HL-60 (cell line): Measurements from ENCODE around the gene WASF1.

ENCODE experiments used
- DNase-seq, 2 experiments: peaks; one replicate each; pipeline ENCODE4 v3.0.0-alpha.2; 2010 to 2020; ENCODE audit warnings: low read depth in 1 of 2, low spot score in 1 of 2
- H3K27ac ChIP-seq: fragments of 250-450 bp; sonication (Bioruptor Pico); replicated peaks from 2 replicates; pipeline ENCODE4 v1.5.1; 2020; ENCODE audit warnings: mild to moderate bottlenecking, moderate library complexity
- H3K27me3 ChIP-seq: fragments of 250-450 bp; sonication (Bioruptor Pico); 2 replicates; pipeline ENCODE4 v1.5.1; 2021; ENCODE audit warnings: mild to moderate bottlenecking, moderate library complexity; ENCODE audit not compliant: insufficient read depth, poor library complexity, severe bottlenecking
- H3K4me3 ChIP-seq: replicated peaks from 2 replicates; pipeline ENCODE4 v1.5.1; 2011; ENCODE audit warnings: mild to moderate bottlenecking, control low read depth, low read length; ENCODE audit not compliant: insufficient read depth
- GABPA ChIP-seq: IDR thresholded peaks from 2 replicates; pipeline ENCODE4 v1.6.1; 2012; ENCODE audit warnings: low read depth
- POLR2AphosphoS5 ChIP-seq: IDR thresholded peaks from 2 replicates; pipeline ENCODE4 v1.6.1; 2012; ENCODE audit warnings: low read depth
- SPI1 ChIP-seq: IDR thresholded peaks from 2 replicates; pipeline ENCODE4 v1.6.1; 2012; ENCODE audit warnings: low read depth, mild to moderate bottlenecking, borderline replicate concordance
- TF ChIP-seq, protein P1 (sequence below): IDR thresholded peaks from 2 replicates; pipeline ENCODE4 v1.6.1; 2012; ENCODE audit warnings: low read depth; ENCODE audit not compliant: insufficient replicate concordance
- TF ChIP-seq, protein P2 (sequence below): IDR thresholded peaks from one replicate; pipeline ENCODE4 v1.5.1; 2011; ENCODE audit warnings: low read length, control low read depth, inconsistent platforms; ENCODE audit not compliant: insufficient read depth

Gene WASF1

GRCh38 chr6:110116258-110116657 is 63.2 kb downstream of the WASF1 start:
- TF ChIP-seq, protein P1, sequence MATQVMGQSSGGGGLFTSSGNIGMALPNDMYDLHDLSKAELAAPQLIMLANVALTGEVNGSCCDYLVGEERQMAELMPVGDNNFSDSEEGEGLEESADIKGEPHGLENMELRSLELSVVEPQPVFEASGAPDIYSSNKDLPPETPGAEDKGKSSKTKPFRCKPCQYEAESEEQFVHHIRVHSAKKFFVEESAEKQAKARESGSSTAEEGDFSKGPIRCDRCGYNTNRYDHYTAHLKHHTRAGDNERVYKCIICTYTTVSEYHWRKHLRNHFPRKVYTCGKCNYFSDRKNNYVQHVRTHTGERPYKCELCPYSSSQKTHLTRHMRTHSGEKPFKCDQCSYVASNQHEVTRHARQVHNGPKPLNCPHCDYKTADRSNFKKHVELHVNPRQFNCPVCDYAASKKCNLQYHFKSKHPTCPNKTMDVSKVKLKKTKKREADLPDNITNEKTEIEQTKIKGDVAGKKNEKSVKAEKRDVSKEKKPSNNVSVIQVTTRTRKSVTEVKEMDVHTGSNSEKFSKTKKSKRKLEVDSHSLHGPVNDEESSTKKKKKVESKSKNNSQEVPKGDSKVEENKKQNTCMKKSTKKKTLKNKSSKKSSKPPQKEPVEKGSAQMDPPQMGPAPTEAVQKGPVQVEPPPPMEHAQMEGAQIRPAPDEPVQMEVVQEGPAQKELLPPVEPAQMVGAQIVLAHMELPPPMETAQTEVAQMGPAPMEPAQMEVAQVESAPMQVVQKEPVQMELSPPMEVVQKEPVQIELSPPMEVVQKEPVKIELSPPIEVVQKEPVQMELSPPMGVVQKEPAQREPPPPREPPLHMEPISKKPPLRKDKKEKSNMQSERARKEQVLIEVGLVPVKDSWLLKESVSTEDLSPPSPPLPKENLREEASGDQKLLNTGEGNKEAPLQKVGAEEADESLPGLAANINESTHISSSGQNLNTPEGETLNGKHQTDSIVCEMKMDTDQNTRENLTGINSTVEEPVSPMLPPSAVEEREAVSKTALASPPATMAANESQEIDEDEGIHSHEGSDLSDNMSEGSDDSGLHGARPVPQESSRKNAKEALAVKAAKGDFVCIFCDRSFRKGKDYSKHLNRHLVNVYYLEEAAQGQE: no peak
- TF ChIP-seq, protein P2, sequence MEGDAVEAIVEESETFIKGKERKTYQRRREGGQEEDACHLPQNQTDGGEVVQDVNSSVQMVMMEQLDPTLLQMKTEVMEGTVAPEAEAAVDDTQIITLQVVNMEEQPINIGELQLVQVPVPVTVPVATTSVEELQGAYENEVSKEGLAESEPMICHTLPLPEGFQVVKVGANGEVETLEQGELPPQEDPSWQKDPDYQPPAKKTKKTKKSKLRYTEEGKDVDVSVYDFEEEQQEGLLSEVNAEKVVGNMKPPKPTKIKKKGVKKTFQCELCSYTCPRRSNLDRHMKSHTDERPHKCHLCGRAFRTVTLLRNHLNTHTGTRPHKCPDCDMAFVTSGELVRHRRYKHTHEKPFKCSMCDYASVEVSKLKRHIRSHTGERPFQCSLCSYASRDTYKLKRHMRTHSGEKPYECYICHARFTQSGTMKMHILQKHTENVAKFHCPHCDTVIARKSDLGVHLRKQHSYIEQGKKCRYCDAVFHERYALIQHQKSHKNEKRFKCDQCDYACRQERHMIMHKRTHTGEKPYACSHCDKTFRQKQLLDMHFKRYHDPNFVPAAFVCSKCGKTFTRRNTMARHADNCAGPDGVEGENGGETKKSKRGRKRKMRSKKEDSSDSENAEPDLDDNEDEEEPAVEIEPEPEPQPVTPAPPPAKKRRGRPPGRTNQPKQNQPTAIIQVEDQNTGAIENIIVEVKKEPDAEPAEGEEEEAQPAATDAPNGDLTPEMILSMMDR: no peak
- H3K27ac ChIP-seq: no peak overlapping the region
- no peak for DNase-seq
- no peak overlapping the region for H3K4me3 ChIP-seq
- H3K27me3 ChIP-seq: no peaks in the 10 kb centered on the region

DNA sequence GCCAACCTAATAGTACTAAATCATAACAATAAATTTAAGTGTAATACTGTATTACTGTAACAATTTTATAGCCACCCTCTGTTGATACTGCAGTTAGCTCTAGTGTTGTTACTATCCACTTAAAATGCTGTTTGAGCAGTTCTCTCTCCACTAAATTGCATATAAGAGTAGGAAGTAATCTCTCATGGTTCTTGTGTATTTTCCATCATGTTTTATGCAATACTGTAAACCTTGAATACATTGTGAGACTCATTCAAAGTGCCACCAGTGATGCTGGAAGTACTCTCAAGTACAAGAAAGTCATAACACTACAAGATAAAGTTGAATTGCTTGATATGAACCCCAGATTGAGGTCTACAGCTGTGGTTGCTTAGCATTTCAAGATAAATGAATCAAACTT is 65.5 kb downstream of the WASF1 start:
- Histone ChIP-seq H3K27me3 (no peaks in the 10 kb centered on the region), H3K27ac (no peak overlapping the region), H3K4me3 (no peak overlapping the region)
- no peak for DNase-seq
- no peak for TF ChIP-seq GABPA
- no peak for TF ChIP-seq POLR2AphosphoS5
- TF ChIP-seq SPI1: no peak

- Histone ChIP-seq H3K27me3 (no peaks in the 10 kb centered on the region), H3K4me3 (no peak overlapping the region), H3K27ac (no peak overlapping the region)
- DNase-seq: no peak
- no peak for TF ChIP-seq POLR2AphosphoS5
- TF ChIP-seq SPI1: no peak
- no peak for TF ChIP-seq GABPA
- TF ChIP-seq, protein P1: no peak
- TF ChIP-seq, protein P2: no peak
Observed at GRCh38 chr6:110105296-110105695, 74.2 kb downstream of the WASF1 start.

- Histone ChIP-seq H3K27ac (no peak overlapping the region), H3K4me3 (no peak overlapping the region), H3K27me3 (no peaks in the 10 kb centered on the region)
- DNase-seq: no peak
- TF ChIP-seq POLR2AphosphoS5 (no peak), GABPA (no peak), SPI1 (no peak)
- TF ChIP-seq, protein P2: no peak
- TF ChIP-seq, protein P1: no peak
Observed at GRCh38 chr6:110103260-110103659, 76.2 kb downstream of the WASF1 start.
